HG03521 (cell line): ENCODE results near the gene PRKAR1B.

Experiments
- ATAC-seq: cut with Tn5 transposase; IDR thresholded peaks from one replicate; pipeline ENCODE4 v1.9.1; 2021; ENCODE audit warnings: mild to moderate bottlenecking, moderate library complexity; ENCODE audit not compliant: unreplicated experiment

PRKAR1B gene

GRCh38 chr7:501526-501925 is 225.6 kb downstream of the PRKAR1B start:
- ATAC-seq = no peak

GRCh38 chr7:500521-501420 is 226.3 kb downstream of the PRKAR1B start:
- ATAC-seq = no peak

- ATAC-seq = no peak
Measured at GRCh38 chr7:499853-500485, 227.1 kb downstream of the PRKAR1B start.
